ENCODE results near the gene SEC63.

DNA sequence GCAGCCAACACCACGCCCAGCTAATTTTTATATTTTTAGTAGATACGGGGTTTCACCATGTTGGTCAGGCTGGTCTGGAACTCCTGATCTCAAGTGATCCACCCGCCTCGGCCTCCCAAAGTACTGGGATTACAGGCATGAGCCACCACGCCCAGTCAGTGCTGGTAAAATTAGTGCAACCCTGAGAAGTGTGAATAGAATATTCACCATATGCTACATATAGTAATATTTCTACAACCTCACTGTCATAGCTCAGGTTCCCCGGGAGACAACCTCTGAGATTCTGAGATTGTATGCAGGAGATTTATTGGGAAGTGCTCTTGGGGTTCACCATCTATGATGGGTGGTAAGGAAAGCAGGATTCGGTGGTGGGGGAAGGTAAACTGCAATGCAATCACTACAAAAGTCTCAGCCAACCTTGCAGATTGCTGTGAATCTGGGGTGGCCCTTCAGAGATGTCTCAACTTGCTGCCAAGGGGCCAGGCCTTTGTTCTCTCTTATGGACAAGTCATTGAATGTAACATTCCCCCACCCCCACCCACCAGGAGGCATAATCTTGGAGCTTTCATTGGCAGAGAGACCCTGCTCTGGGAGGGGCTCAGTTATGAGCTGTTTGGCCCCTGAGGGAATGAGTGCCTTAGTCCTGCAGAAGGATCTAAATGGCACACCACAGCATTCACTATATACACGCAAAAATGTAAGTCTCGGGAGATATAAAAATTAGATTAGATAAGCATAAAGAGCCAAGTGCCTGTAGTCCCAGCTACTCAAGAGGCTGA is 34.0 kb upstream of the SEC63 start:
- TF ChIP-seq POLR2A (IDR thresholded peaks at IDR 0.05; ENCODE audit: low read length) (no peak), GATA1 (IDR thresholded peaks at IDR 0.05; ENCODE audit: low read depth, low read length) (no peak)

All from erythroblast (primary cell).